ENCODE measurements around the gene SYNE3. TPM values are rescaled to one million over a fixed set of nuclear protein-coding genes. Genes with fewer than 3 reads are reported as not detected.

SYNE3 gene
- total RNA-seq, 2 experiments from 2014 or later, result 37.0 to 38.7 TPM

DNA sequence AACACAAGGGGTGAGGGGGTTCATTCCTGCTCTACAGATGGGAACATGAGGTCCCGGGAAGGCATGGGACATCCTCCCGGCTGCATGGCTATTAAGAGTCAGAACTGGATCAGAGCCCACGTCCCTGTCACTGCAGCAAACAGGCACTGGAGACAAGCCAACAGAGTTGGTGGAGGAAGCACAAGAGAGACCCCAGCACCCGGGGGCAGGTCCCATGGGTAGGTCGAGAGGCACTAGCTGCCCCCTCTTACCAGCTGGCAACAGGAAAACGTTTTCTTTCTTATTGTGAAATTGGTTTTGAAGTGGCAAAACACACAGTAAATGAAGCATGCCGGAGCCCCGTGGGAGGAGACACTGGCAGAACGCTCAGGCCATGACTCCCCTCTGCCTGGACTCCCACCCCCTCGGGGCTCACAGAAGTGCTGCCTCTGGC, 43.6 kb downstream of the SYNE3 start:
- ChIA-PET POLR2A (no interaction called here), CTCF (interaction anchor here (1.6 kb wide), 1 partner anchor 25 kb away, joined by 3 read pairs; no protein-coding TSS in a partner anchor)

DNA sequence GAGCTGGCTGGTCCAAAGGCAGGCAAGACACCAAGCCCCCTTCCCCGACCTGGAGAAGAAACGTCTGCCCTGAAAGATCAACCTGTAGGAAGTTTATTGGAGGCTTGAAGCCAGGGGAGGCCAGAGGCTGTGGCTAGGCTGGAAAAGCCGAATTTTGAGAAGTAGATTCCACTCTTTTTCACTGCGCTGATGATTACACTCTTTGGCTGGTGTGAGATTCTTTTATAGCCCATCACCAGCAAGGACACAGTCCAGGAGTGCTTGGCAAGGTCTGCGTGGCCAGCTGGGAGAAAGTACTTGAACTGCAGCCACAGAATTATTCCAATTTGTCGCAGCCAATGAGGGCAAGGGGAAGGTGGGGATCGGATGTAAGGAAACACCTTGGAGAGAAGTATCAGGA, 45.0 kb downstream of the SYNE3 start:
- POLR2A ChIA-PET, result no interaction called here
- CTCF ChIA-PET, result no interaction called here

GRCh38 chr14:95471016-95471415, 45.4 kb downstream of the SYNE3 start:
- ChIA-PET POLR2A (no interaction called here), CTCF (no interaction called here)

DNA sequence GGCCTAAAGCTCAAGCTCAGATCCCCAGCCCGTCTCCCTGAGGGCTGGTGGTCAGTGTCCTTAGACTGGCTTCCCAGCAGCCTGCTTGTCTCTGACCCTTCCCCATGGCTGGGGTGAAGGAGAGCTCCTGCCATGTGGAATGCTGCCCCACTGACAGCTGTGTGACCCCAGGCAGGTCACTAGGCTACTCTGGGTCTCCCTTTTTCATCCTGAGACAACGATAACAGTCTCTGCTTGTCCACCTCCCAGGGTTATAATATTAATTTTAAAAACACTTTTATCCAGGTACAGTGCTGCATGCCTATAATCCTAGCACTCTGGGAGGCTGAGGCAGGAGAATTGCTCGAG, 47.3 kb downstream of the SYNE3 start:
- POLR2A ChIA-PET, result no interaction called here
- CTCF ChIA-PET, result no interaction called here

DNA sequence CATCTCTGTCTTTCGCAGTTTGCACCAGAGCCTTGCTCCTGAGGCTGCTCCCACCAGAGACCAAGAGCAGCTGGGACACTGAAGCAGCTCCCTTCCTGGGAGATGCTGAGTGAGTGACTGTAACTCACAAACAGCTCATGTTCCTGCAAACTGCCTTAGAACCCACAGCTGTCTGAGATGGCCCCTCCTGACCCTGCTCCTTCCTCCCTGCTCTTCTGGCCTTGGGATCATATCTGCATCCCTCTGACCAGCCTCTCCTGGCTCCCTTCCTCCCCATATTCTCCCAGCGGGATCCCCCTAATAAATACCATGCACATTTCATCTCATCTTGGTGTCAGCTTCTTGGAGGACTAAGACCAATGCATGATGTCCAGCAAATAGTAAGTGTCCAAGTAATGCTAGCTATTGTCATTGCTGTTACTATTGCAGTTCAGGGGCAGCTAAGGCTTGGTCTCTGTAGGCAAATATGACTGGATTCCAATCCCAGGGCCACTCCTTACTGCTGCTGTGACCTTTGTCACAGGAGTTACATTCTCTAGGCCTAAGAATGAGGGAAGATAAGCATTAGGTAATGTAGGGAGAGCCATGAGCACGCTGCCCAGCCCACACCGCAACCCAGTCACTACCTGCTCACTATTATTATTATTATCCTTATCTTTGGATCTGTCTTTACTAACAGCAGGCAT, 47.9 kb downstream of the SYNE3 start:
- POLR2A ChIA-PET, result no interaction called here
- CTCF ChIA-PET, result no interaction called here

- POLR2A ChIA-PET, result no interaction called here
- CTCF ChIA-PET, result no interaction called here
Observed at GRCh38 chr14:95467657-95468056, 48.8 kb downstream of the SYNE3 start.

GRCh38 chr14:95467232-95467631, 49.2 kb downstream of the SYNE3 start:
- ChIA-PET POLR2A (no interaction called here), CTCF (no interaction called here)

Other genes with a start within 250 kb of the SYNE3 start
- under 1 TPM; 0.29 to 0.40 TPM for gene CLMN, start 196.7 kb downstream of the SYNE3 start, total RNA-seq
- 10 to 100 TPM; 50.4 to 54.9 TPM for gene GLRX5, start 18.4 kb upstream of the SYNE3 start, total RNA-seq
- gene TCL1B, start 169.8 kb upstream of the SYNE3 start, total RNA-seq, result not detected
- not detected for gene TCL1A, start 197.5 kb upstream of the SYNE3 start, total RNA-seq